Activated naive CD4-positive, alpha-beta T cell treated with anti-CD3 and anti-CD28 coated beads, Interleukin-2, amount 10 ng/mL, durations not matched to agents 7 days and 5 days (primary cell): ENCODE data around the gene TAPT1.

ENCODE experiments used
- CTCF ChIA-PET: fragments of 350-600 bp; sonication (Branson Sonifier 250); formaldehyde crosslinking; loops from one replicate; lab custom pipeline; 2021; ENCODE audit warnings: antibody characterized with exemption; lab: Charles Lee
- DNase-seq: peaks from one replicate; pipeline ENCODE4 v3.0.0-alpha.2; 2020
- H3K27ac Mint-ChIP-seq: one replicate; pipeline ENCODE4 v1.8.0; 2021; ENCODE audit warnings: mild to moderate bottlenecking, moderate library complexity, mixed read lengths
- H3K27me3 Mint-ChIP-seq: one replicate; pipeline ENCODE4 v1.8.0; 2021; ENCODE audit warnings: mild to moderate bottlenecking, mixed read lengths
- H3K36me3 Mint-ChIP-seq: one replicate; pipeline ENCODE4 v1.8.0; 2021; ENCODE audit warnings: mixed read lengths
- H3K4me1 Mint-ChIP-seq: one replicate; pipeline ENCODE4 v1.8.0; 2021; ENCODE audit warnings: mixed read lengths
- H3K4me3 Mint-ChIP-seq: one replicate; pipeline ENCODE4 v1.8.0; 2021; ENCODE audit warnings: mild to moderate bottlenecking, moderate library complexity, mixed read lengths
- H3K9me3 Mint-ChIP-seq: one replicate; pipeline ENCODE4 v1.8.0; 2021; ENCODE audit warnings: mixed read lengths

TAPT1 gene

DNA sequence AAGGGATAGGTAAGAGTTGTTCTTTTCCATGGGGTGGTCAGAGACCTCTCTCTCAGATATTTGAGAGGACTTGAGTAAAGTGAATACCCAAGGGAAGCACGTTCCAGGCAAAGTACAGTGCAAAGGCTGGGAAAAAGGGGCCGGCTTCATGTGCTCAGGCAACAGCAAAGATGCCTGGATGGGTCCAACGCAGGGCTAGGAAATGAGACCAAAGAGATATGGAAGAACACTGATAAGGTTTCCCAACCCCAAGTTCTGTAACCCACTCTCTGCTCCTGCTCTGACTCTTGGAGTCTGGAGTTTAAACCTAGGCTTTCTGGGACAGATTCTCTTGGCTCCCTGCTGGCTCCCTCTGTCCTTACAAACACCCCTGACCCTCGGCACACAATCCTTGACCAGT is 106.3 kb downstream of the TAPT1 start:
- DNase-seq, result no peak
- Mint-ChIP-seq H3K9me3 (no peaks in the 10 kb centered on the region), H3K4me1 (peaks cover 15% of the 10 kb centered on the region), H3K36me3 (no peaks in the 10 kb centered on the region), H3K27ac (no peak overlapping the region), H3K27me3 (peaks cover 11% of the 10 kb centered on the region), H3K4me3 (no peak overlapping the region)
- CTCF ChIA-PET, result no interaction called here

GRCh38 chr4:16118090-16118489 is 108.2 kb downstream of the TAPT1 start:
- Mint-ChIP-seq H3K36me3 (no peaks in the 10 kb centered on the region), H3K27ac (no peak overlapping the region), H3K27me3 (peaks cover 14% of the 10 kb centered on the region), H3K4me1 (peaks cover 11% of the 10 kb centered on the region), H3K4me3 (no peak overlapping the region), H3K9me3 (no peaks in the 10 kb centered on the region)
- CTCF ChIA-PET, result interaction anchor here (0.9 kb wide), 1 partner anchor 152 kb away, joined by 3 read pairs; no protein-coding TSS in a partner anchor
- no peak for DNase-seq

DNA sequence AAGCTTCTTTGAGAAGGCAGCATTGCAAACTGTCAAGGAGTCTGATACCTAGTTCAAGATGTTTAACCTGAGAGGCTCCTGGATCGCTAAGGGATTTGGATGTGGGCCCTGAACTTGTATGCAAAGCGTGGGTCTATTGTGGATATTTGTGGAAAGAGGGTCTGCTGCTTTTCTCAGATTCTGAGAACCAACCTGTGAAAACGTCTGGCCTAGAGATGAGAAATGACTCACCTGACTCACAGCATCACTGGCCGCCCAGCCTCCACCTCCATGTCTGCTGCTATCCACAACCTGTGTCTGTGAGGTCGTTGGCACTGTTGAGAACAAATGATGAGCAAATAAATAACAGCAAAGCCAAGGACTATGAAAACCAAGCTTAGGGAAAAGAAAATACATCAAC is 109.1 kb downstream of the TAPT1 start:
- H3K4me3 Mint-ChIP-seq, result no peak overlapping the region
- no peak for DNase-seq
- H3K36me3 Mint-ChIP-seq, result no peaks in the 10 kb centered on the region
- H3K27ac Mint-ChIP-seq, result no peak overlapping the region
- no peaks in the 10 kb centered on the region for H3K9me3 Mint-ChIP-seq
- CTCF ChIA-PET, result interaction anchor here (0.6 kb wide), 1 partner anchor 55 kb away, joined by 3 read pairs; no protein-coding TSS in a partner anchor
- H3K27me3 Mint-ChIP-seq, result peaks cover 14% of the 10 kb centered on the region
- peaks cover 2% of the 10 kb centered on the region for H3K4me1 Mint-ChIP-seq

DNA sequence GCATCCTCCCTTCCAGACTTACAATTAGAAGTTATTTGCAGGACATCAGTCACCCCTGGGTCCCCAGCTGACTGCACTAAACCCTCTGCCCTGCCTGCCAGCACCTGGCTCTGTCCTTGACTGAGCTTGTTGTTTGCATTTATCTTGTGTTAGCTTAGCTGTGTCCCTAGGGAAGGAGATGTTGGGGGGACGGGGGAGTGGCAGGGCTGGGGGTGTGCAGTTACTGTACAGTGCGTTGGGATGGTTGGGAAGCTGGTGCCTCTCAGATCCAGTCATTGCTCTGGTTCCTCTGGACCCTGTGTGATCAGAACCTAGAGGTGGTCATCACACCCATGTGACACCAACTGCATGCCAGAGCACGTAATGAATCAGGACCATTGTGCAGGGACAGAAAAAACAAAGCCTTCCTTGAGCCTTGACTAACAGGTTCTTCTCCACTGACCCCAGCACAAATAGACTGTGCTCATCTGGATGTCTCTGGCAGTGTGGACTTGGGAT is 109.7 kb downstream of the TAPT1 start:
- Mint-ChIP-seq H3K27ac (no peak overlapping the region), H3K4me3 (no peak overlapping the region), H3K27me3 (peaks cover 14% of the 10 kb centered on the region), H3K36me3 (no peaks in the 10 kb centered on the region), H3K4me1 (no peaks in the 10 kb centered on the region), H3K9me3 (no peaks in the 10 kb centered on the region)
- CTCF ChIA-PET, result no interaction called here
- DNase-seq, result no peak

GRCh38 chr4:16116019-16116418 is 110.3 kb downstream of the TAPT1 start:
- H3K4me1 Mint-ChIP-seq, result no peaks in the 10 kb centered on the region
- CTCF ChIA-PET, result no interaction called here
- H3K27ac Mint-ChIP-seq, result no peak overlapping the region
- H3K36me3 Mint-ChIP-seq, result no peaks in the 10 kb centered on the region
- H3K9me3 Mint-ChIP-seq, result no peaks in the 10 kb centered on the region
- no peak overlapping the region for H3K4me3 Mint-ChIP-seq
- DNase-seq, result no peak
- H3K27me3 Mint-ChIP-seq, result peaks cover 14% of the 10 kb centered on the region

- peaks cover 11% of the 10 kb centered on the region for H3K27me3 Mint-ChIP-seq
- H3K4me3 Mint-ChIP-seq, result no peak overlapping the region
- H3K9me3 Mint-ChIP-seq, result no peaks in the 10 kb centered on the region
- no peaks in the 10 kb centered on the region for H3K4me1 Mint-ChIP-seq
- no peak for DNase-seq
- no peaks in the 10 kb centered on the region for H3K36me3 Mint-ChIP-seq
- H3K27ac Mint-ChIP-seq, result no peak overlapping the region
- CTCF ChIA-PET, result interaction anchor here (1.6 kb wide), 1 partner anchor 20 kb away, joined by 4 read pairs; no protein-coding TSS in a partner anchor
Measured at GRCh38 chr4:16114546-16114945, 111.7 kb downstream of the TAPT1 start.

GRCh38 chr4:16113741-16114140 is 112.5 kb downstream of the TAPT1 start:
- H3K4me3 Mint-ChIP-seq, result no peak overlapping the region
- H3K27ac Mint-ChIP-seq, result no peak overlapping the region
- no peaks in the 10 kb centered on the region for H3K9me3 Mint-ChIP-seq
- H3K27me3 Mint-ChIP-seq, result peaks cover 14% of the 10 kb centered on the region
- H3K4me1 Mint-ChIP-seq, result no peaks in the 10 kb centered on the region
- H3K36me3 Mint-ChIP-seq, result no peaks in the 10 kb centered on the region
- CTCF ChIA-PET, result interaction anchor here (1.6 kb wide), 1 partner anchor 21 kb away, joined by 4 read pairs; no protein-coding TSS in a partner anchor
- no peak for DNase-seq

DNA sequence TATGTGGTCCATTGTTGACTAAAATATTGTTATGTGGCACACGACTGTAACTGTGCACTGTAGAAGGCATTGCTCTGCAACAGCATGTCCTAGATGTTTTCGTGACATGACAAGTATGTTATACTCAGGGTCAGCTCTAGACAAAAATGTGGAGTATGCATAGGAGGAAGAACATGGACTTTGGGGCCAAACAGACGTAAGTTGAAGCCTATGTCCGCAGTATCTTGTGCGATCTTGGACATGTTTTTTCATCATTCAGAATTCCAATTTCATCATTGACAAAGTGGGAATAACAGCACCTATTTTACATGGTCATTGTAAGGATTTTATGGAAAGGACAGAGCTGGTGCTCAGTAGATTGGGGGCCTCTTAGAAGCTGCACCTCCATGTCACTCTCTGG is 114.7 kb downstream of the TAPT1 start:
- peaks cover 14% of the 10 kb centered on the region for H3K27me3 Mint-ChIP-seq
- H3K9me3 Mint-ChIP-seq, result no peaks in the 10 kb centered on the region
- H3K27ac Mint-ChIP-seq, result no peak overlapping the region
- DNase-seq, result no peak
- H3K4me1 Mint-ChIP-seq, result no peaks in the 10 kb centered on the region
- H3K4me3 Mint-ChIP-seq, result no peak overlapping the region
- CTCF ChIA-PET, result no interaction called here
- no peaks in the 10 kb centered on the region for H3K36me3 Mint-ChIP-seq

- CTCF ChIA-PET, result no interaction called here
- no peaks in the 10 kb centered on the region for H3K9me3 Mint-ChIP-seq
- no peak overlapping the region for H3K4me3 Mint-ChIP-seq
- H3K27ac Mint-ChIP-seq, result no peak overlapping the region
- H3K36me3 Mint-ChIP-seq, result no peaks in the 10 kb centered on the region
- H3K4me1 Mint-ChIP-seq, result no peaks in the 10 kb centered on the region
- H3K27me3 Mint-ChIP-seq, result peaks cover 14% of the 10 kb centered on the region
- DNase-seq, result no peak
Measured at GRCh38 chr4:16110661-16111290, 115.5 kb downstream of the TAPT1 start.
